GM12878 (cell line): ENCODE data around the gene TCEAL1. TPM values are rescaled to one million over a fixed set of nuclear protein-coding genes. Genes with fewer than 3 reads are reported as not detected.

ENCODE experiments used
- ATAC-seq: fragments of 200-7000 bp; cut with Tn5 transposase; 3 replicates; pipeline ENCODE4 v1.9.1; 2020; ENCODE audit warnings: mild to moderate bottlenecking, moderate library complexity
- BruUV-seq: library from RNA; stranded (reverse); fragments of 400-500 nt; replicated peaks from 2 replicates; lab custom pipeline; 2021; lab: Mats Ljungman, UMichigan
- CTCF ChIA-PET: fragments of 300-600 bp; sonication (Branson Sonifier 250); formaldehyde crosslinking; extraction: SDS; loops from one replicate; lab custom pipeline; 2021; ENCODE audit warnings: inconsistent platforms; lab: Yijun Ruan, JAX
- POLR2A ChIA-PET: fragments of 350-600 bp; formaldehyde crosslinking; extraction: SDS; loops from one replicate; lab custom pipeline; 2021; ENCODE audit warnings: inconsistent platforms; lab: Charles Lee
- RAD21 ChIA-PET: fragments of 300-600 bp; sonication (Branson Sonifier 250); formaldehyde crosslinking; loops from one replicate; lab custom pipeline; 2023; ENCODE audit warnings: antibody characterized with exemption; ENCODE audit not compliant: unreplicated experiment; lab: Charles Lee
- SMC1A ChIA-PET: fragments of 300-600 bp; sonication (Branson Sonifier 250); formaldehyde crosslinking; loops from one replicate; lab custom pipeline; 2023; ENCODE audit not compliant: unreplicated experiment, uncharacterized antibody; lab: Charles Lee
- DNase-seq: peaks from one replicate; pipeline ENCODE4 v3.0.0-alpha.2; 2011; ENCODE audit warnings: low read depth, low spot score
- FAIRE-seq: peaks from 3 replicates; lab custom pipeline; 2011; peaks lifted over from hg19 to GRCh38; lab: Jason Lieb, UNC
- H2AFZ ChIP-seq: 2 replicates; pipeline ENCODE4 v1.6.0; 2011; ENCODE audit warnings: low read depth, low read length, control low read depth; ENCODE audit not compliant: control insufficient read depth
- H3K27ac ChIP-seq: 2 replicates; pipeline ENCODE4 v1.5.1; 2011; ENCODE audit warnings: control low read depth; ENCODE audit not compliant: control insufficient read depth, insufficient read depth
- H3K27me3 ChIP-seq, 2 experiments: replicated peaks in 1 of 2; 2 replicates each; pipeline versions ENCODE4 v1.6.0 to v1.6.1; 2011; ENCODE audit warnings: low read length in 1 of 2; ENCODE audit not compliant: control insufficient read depth in 2 of 2, insufficient read depth in 2 of 2
- H3K36me3 ChIP-seq, 2 experiments: 2 replicates each; pipeline ENCODE4 v1.5.1; 2011; ENCODE audit warnings: low read length in 1 of 2; ENCODE audit not compliant: control insufficient read depth in 2 of 2, insufficient read depth in 2 of 2
- H3K4me1 ChIP-seq: 2 replicates; pipeline ENCODE4 v1.6.1; 2011; ENCODE audit warnings: mild to moderate bottlenecking, low read length, moderate library complexity, mixed read lengths; ENCODE audit not compliant: control insufficient read depth, insufficient read depth
- H3K4me2 ChIP-seq: 2 replicates; pipeline ENCODE4 v1.6.0; 2011; ENCODE audit warnings: control low read depth; ENCODE audit not compliant: control insufficient read depth, insufficient read depth
- H3K4me3 ChIP-seq: fragments of 200-600 bp; sonication (generic); 2 replicates; pipeline ENCODE4 v1.5.1; 2016
- H3K79me2 ChIP-seq: 2 replicates; pipeline ENCODE4 v1.6.0; 2011; ENCODE audit warnings: low read length; ENCODE audit not compliant: control insufficient read depth, insufficient read depth
- H3K9ac ChIP-seq: 2 replicates; pipeline ENCODE4 v1.8.0; 2011; ENCODE audit warnings: low read length, control low read depth, mixed read lengths; ENCODE audit not compliant: control insufficient read depth, insufficient read depth
- H3K9me3 ChIP-seq: replicated peaks from 3 replicates; pipeline ENCODE4 v1.5.1; 2011; ENCODE audit warnings: mild to moderate bottlenecking, low read length; ENCODE audit not compliant: control insufficient read depth, insufficient read depth
- H4K20me1 ChIP-seq: 2 replicates; pipeline ENCODE4 v1.6.0; 2011; ENCODE audit not compliant: control insufficient read depth, insufficient read depth
- MEF2A ChIP-seq: IDR thresholded peaks from 2 replicates; pipeline ENCODE4 v1.6.1; 2011; ENCODE audit warnings: low read depth, mild to moderate bottlenecking, low read length, moderate library complexity; ENCODE audit not compliant: insufficient read depth
- MTA3 ChIP-seq: IDR thresholded peaks from 2 replicates; pipeline ENCODE4 v1.6.1; 2012; ENCODE audit warnings: low read length, inconsistent platforms, borderline replicate concordance
- PAX8 ChIP-seq: fragments of 450-650 bp; IDR thresholded peaks from 2 replicates; pipeline ENCODE4 v1.6.1; 2017; ENCODE audit warnings: mild to moderate bottlenecking, moderate library complexity
- RAD51 ChIP-seq: fragments of 450-650 bp; IDR thresholded peaks from 2 replicates; pipeline ENCODE4 v1.6.1; 2016; ENCODE audit warnings: moderate library complexity, mild to moderate bottlenecking, inconsistent platforms
- SIN3A ChIP-seq: IDR thresholded peaks from 2 replicates; pipeline ENCODE4 v1.6.1; 2012; ENCODE audit warnings: low read depth, low read length, improper control_type of control experiment
- SMAD1 ChIP-seq: fragments of 450-650 bp; IDR thresholded peaks from 2 replicates; pipeline ENCODE4 v1.6.1; 2018; ENCODE audit warnings: mild to moderate bottlenecking, low read depth; ENCODE audit not compliant: partially characterized antibody
- STAT3 ChIP-seq: IDR thresholded peaks from 2 replicates; pipeline ENCODE4 v1.6.1; 2011; ENCODE audit warnings: low read depth, low read length, improper control_type of control experiment
- ZBED1 ChIP-seq: IDR thresholded peaks from 2 replicates; pipeline ENCODE4 v1.6.1; 2016; ENCODE audit warnings: borderline replicate concordance
- WGBS: methylation state at CpG from one replicate; pipeline ENCODE4 v1.1.6; 2016; ENCODE audit warnings: low lambda C conversion rate; ENCODE audit not compliant: insufficient replicate concordance, insufficient coverage; ENCODE audit errors: missing lambda C conversion rate; 5-methylcytosine and 5-hydroxymethylcytosine counted together
- in situ Hi-C: fragments of 300-500 bp; cut with MboI; formaldehyde crosslinking; loops from 9 replicates; pipeline ENCODE4 v1.14.3; 2018; ENCODE audit warnings: mixed read lengths
- intact Hi-C: fragments of 100-400 bp; cut with micrococcal nuclease; formaldehyde crosslinking; loops from one replicate; pipeline ENCODE4 v1.14.2; 2022; ENCODE audit not compliant: unreplicated experiment
- polyA plus RNA-seq, 11 experiments: library from polyadenylated mRNA; depleted of rRNA in 4 of 11; unstranded in 6 of 11; stranded (reverse) in 5 of 11; fragments of >200 nt; fragmentation: Nextera tagmentation in 4 of 11; fragmentation: Illumina TruSeq in 1 of 11; extraction: Ambion mirVana in 4 of 11; extraction: Trizol in 1 of 11; gene quantifications; 1 replicate in 1 of 11; 2 replicates in 10 of 11; pipeline versions ENCODE4 v1.2.1 to v1.2.3, GENCODE V29; 2011 to 2016; ENCODE audit warnings: inconsistent platforms in 2 of 11, missing spikeins in 2 of 11, low read depth in 1 of 11
- total RNA-seq, 4 experiments: library from RNA; depleted of rRNA in 3 of 4; stranded (reverse); fragments of >200 nt in 3 of 4; fragmentation: Illumina TruSeq in 1 of 4; extraction: Trizol in 1 of 4; gene quantifications; 2 replicates each; pipeline versions ENCODE4 v1.2.1 to v1.2.3, GENCODE V29; 2013 to 2021

Gene TCEAL1
- total and polyA plus RNA-seq, 10 of the 15 experiments (the other 5 are each of a cell fraction or from before 2014, with no cell fraction given) = 10.1 to 24.3 (median 17.8) TPM

DNA sequence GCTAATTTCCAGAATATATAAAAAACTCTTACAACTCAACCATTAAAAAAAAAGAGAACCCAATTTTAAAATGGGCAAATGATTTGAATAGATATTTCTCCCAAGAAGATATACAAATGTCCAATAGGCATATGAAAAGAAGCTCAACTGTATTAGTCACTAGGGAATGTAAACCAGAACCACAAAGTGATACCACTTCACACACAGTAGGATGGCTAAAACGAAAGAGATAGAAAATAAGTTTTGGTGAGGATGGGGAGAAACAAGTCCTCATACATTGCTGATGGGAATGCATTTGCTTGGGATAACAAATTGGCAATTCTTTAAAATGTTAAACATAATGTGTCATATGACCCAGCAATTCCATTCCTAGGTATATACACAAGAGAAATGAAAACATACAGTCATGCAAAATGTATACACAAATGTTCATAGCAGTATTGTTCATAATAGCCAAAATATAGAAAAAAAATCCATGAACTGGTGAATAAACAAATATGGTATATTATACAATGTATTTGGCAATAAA is 15.3 kb upstream of the TCEAL1 start (continued):
- no peak for TF ChIP-seq PAX8
- no peak for TF ChIP-seq ZBED1
- TF ChIP-seq SIN3A = no peak

DNA sequence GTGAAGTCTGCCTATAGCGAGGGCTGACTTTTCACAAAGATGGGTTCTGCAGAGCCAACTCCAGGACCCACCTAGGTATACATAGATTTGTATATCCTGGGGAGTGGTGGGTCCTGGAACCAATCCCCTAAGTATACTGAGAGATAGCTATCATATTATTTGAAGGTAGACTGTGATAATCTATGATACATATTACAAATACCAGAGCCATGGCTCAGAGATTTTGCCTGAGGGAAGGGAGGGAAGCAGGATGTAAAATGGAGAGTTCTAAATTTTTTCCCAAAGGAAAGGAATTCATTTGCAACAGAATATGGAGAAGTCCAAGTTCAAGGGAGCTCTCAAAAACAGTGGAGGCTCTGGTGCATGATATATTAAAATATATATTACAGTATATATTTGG is 13.8 kb upstream of the TCEAL1 start:
- Histone ChIP-seq H3K9ac (no peak overlapping the region), H3K4me1 (no peaks in the 10 kb centered on the region), H2AFZ (no peak overlapping the region), H3K79me2 (no peaks in the 10 kb centered on the region), H4K20me1 (no peaks in the 10 kb centered on the region), H3K9me3 (no peaks in the 10 kb centered on the region), H3K4me3 (no peak overlapping the region), H3K27me3 (no peaks in the 10 kb centered on the region), H3K36me3 (no peaks in the 10 kb centered on the region), H3K27ac (no peak overlapping the region), H3K4me2 (no peak overlapping the region)
- FAIRE-seq (no peak), ATAC-seq (no peak), DNase-seq (no peak)
- RAD21 ChIA-PET = no interaction called here
- in situ Hi-C loops = no loop called here
- BruUV-seq = no TSS peak
- POLR2A ChIA-PET = no interaction called here
- no peak for TF ChIP-seq MTA3
- TF ChIP-seq RAD51 = no peak
- TF ChIP-seq SMAD1 = no peak
- no peak for TF ChIP-seq MEF2A
- TF ChIP-seq STAT3 = no peak
- WGBS = 42% methylated on average over 1 of the region's 1 CpG
- intact Hi-C loops = no loop called here
- CTCF ChIA-PET = no interaction called here
- SMC1A ChIA-PET = interaction anchor here (0.6 to 1.0 kb wide), 2 partner anchors 20 to 82 kb away, joined by 3 read pairs; no protein-coding TSS in a partner anchor
